Fibroblast of mammary gland (primary cell): ENCODE data around the gene INPPL1.

Experiments used
- DNase-seq: peaks from one replicate; pipeline ENCODE4 v3.0.0-alpha.2; 2010; ENCODE audit warnings: low read depth
- H3K4me3 ChIP-seq: 2 replicates; pipeline ENCODE4 v1.5.1; 2011; ENCODE audit warnings: low read depth, mild to moderate bottlenecking, low read length, moderate library complexity; ENCODE audit not compliant: control insufficient read depth
- CTCF ChIP-seq: conservative IDR thresholded peaks from 2 replicates; pipeline ENCODE4 v1.5.1; 2011; ENCODE audit warnings: low read depth, low read length, inconsistent platforms; ENCODE audit not compliant: control insufficient read depth, insufficient read depth

INPPL1 gene

DNA sequence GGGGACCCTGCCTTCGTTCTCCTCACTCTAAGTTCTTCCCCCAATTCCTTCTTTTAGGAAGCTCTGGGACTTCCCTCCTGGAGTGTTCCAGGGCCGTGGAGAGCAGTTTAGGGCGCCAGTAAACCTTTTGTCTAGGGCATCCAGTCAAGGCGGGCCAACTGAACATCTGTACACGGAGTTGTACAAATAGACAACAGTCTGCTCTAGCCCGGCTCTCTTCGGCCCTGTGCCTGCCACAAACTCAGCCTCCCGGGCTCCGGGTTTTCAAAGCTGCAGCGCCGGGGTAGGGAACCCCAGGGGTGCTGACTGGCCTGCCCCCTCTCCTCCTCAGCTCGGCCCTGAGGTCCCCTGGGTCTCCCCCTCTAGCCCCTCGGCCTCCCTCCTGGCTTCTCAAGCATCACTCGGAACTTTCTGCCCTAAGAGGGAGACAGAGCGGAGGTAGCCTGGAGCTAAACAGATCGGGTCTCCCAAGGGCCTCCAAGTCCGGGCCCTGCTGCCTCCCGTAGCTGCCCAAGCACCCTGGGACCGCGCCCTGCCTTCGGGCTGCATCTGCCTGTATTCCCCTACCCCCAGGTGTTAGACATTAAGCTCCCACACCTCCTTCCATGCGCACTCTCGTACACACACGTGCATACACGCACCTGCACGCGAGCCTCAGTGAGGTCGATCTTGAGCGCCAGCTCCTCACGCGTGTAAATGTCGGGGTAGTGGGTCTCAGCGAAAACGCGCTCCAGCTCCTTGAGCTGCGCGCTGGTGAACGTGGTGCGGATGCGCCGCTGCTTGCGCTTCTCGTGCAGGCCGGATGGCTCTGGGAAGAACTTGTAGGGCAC is 16.1 kb downstream of the INPPL1 start:
- DNase-seq, result no peak
- TF ChIP-seq CTCF, result no peak
- no peak overlapping the region for H3K4me3 ChIP-seq

- TF ChIP-seq CTCF, result no peak
- no peak overlapping the region for H3K4me3 ChIP-seq
- no peak for DNase-seq
These were observed 16.8 kb downstream of the INPPL1 start for GRCh38 chr11:72241291-72241781.

- no peak for TF ChIP-seq CTCF
- H3K4me3 ChIP-seq, result no peak overlapping the region
- DNase-seq, result no peak
These were observed 17.6 kb downstream of the INPPL1 start for GRCh38 chr11:72242141-72242540.

GRCh38 chr11:72243173-72244059 is 18.8 kb downstream of the INPPL1 start:
- H3K4me3 ChIP-seq, result no peak overlapping the region
- TF ChIP-seq CTCF, result no peak
- no peak for DNase-seq

- TF ChIP-seq CTCF, result no peak
- H3K4me3 ChIP-seq, result no peak within 1 kb of the TSS
- no peak for DNase-seq
These were observed 19.4 kb downstream of the INPPL1 start, which contains the start of gene PHOX2A for GRCh38 chr11:72244060-72244360. Gene PHOX2A, minus strand, starts transcription at chr11:72244176. Its CDS starts 172 bp downstream, at chr11:72244004.

DNA sequence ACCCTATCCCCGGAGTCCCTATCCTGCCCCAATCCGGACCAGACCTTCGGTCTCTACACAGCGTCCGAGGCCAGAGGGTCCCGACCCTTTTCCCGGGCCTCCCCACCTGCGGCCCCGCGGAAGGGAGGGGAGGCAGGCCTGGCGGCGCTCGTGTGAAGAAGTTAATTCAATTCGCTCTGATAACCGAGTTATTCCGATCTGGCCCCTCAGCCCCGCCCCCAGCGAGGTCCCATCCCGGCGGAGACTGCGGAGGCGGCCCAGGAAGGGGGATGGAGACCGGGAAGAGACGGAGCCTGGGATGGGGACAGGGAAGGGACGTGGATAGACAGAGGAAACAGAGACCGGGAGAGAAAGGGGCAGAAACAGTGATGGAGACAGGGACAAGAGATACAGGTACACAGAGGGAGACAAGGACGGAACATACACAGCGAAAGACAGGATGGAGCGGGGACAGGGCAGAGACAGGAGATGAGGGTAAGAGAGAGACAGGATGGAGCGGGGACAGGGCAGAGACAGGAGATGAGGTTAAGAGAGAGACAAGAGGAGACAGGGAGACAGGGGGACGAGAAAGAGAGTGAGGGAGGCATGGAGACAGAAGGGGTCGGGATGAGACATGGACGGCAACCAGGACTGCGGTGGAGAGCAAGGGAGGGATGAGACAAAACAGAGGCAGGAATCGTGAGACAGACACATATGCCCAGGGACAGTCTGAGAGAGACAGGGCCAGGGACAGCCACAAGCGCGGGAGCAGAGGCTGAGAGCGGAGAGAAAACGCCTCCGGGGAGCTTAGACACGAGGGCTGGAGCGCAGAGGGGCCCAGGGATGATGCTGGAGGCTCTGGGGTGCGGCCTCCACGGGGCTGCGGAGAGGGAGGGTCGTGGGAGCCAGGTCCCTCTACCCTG is 20.0 kb downstream of the INPPL1 start:
- no peak for TF ChIP-seq CTCF
- H3K4me3 ChIP-seq, result no peak overlapping the region
- DNase-seq, result no peak
